Spleen (tissue), 7 donors: ENCODE measurements around the gene GAPVD1.

Source experiments
- CTCF ChIP-seq, 11 experiments: fragments of 200-600 bp in 7 of 11; fragments of 450-650 bp in 4 of 11; sonication (generic) in 4 of 11; IDR thresholded peaks in 8 of 11; conservative IDR thresholded peaks in 3 of 11; 1 replicate in 7 of 11; 2 replicates in 4 of 11; pipeline versions ENCODE4 v1.4.0 to v1.8.0; 2016 to 2021; ENCODE audit warnings: antibody characterized with exemption in 11 of 11, inconsistent platforms in 4 of 11, mild to moderate bottlenecking in 1 of 11
- POLR2A ChIP-seq, 3 donors: fragments of 450-650 bp; IDR thresholded peaks; one replicate each; pipeline ENCODE4 v1.5.1; 2017; ENCODE audit warnings: antibody characterized with exemption in 3 of 3, mild to moderate bottlenecking in 1 of 3
- POLR2AphosphoS5 ChIP-seq, 3 donors: sonication (generic); formaldehyde crosslinking; IDR thresholded peaks; one replicate each; pipeline ENCODE4 v1.5.1; 2017; ENCODE audit warnings: antibody characterized with exemption in 3 of 3
- donor health status: DM: no; HTN: no; CAD: no; lungs with moderate emphysema.
- donor health status: DM: no; HTN: no; CAD: no.
- donor health status: DM: no; HTN: no; CAD: no.

- TF ChIP-seq POLR2A (IDR thresholded peaks at IDR 0.05): no peak
- TF ChIP-seq CTCF (IDR thresholded peaks at IDR 0.05 in 8 of 11, conservative IDR thresholded peaks at IDR 0.05 in 3 of 11): no peak
- no peak for TF ChIP-seq POLR2AphosphoS5 (IDR thresholded peaks at IDR 0.05)
Measured at GRCh38 chr9:125346080-125346732, 84.6 kb downstream of the GAPVD1 start.
